K562 (cell line): ENCODE data around the gene SLC10A4. TPM values are rescaled to one million over a fixed set of nuclear protein-coding genes. Genes with fewer than 3 reads are reported as not detected.
A peak's percentile ranks its signal among the peaks of the same experiment; 100 is the strongest.

Experiments
- ATAC-seq: fragments of 200-7000 bp; cut with Tn5 transposase; 3 replicates; pipeline ENCODE4 v1.9.1; 2020; ENCODE audit warnings: moderate library complexity
- BruUV-seq: library from RNA; stranded (reverse); fragments of 400-500 nt; replicated peaks from 2 replicates; lab custom pipeline; 2021; lab: Mats Ljungman, UMichigan
- CTCF ChIA-PET: fragments of 300-600 bp; formaldehyde crosslinking; extraction: SDS; loops from one replicate; lab custom pipeline; 2021; ENCODE audit warnings: low intra/inter-chr PET ratio; lab: Yijun Ruan, JAX
- POLR2A ChIA-PET: fragments of 300-600, 350-650 bp; sonication (Branson Sonifier 250); formaldehyde crosslinking; extraction: SDS; loops from one replicate; lab custom pipeline; 2021; ENCODE audit warnings: antibody characterized with exemption, inconsistent platforms; lab: Yijun Ruan, JAX
- DNase-seq, 4 experiments: peaks; one replicate each; pipeline versions ENCODE4 v3.0.0 to v3.0.0-alpha.2; 2011 to 2018; ENCODE audit warnings: low spot score in 3 of 4, mixed read lengths in 3 of 4; ENCODE audit errors: extremely low read depth in 1 of 4
- FAIRE-seq: peaks from 2 replicates; lab custom pipeline; 2011; peaks lifted over from hg19 to GRCh38; lab: Jason Lieb, UNC
- H2AFZ ChIP-seq: 2 replicates; pipeline ENCODE4 v1.6.0; 2011; ENCODE audit warnings: low read depth, low read length, control low read depth, inconsistent platforms
- H3K27ac ChIP-seq: fragments of 200-600 bp; 3 replicates; pipeline ENCODE4 v1.8.0; 2011; ENCODE audit warnings: low read depth, mild to moderate bottlenecking, control low read depth, inconsistent platforms, low read length, moderate library complexity, mixed read lengths; ENCODE audit errors: extremely low read depth
- H3K27me3 ChIP-seq, 2 experiments: fragments of 300-600 bp in 1 of 2; 2 replicates in 1 of 2; 3 replicates in 1 of 2; pipeline versions ENCODE4 v1.6.0 to v1.8.0; 2011; ENCODE audit warnings: inconsistent platforms in 2 of 2, low read length in 2 of 2, mild to moderate bottlenecking in 1 of 2, mixed read lengths in 1 of 2, moderate library complexity in 1 of 2; ENCODE audit not compliant: control insufficient read depth in 2 of 2, insufficient read depth in 2 of 2
- H3K36me3 ChIP-seq: fragments of 300-600 bp; 3 replicates; pipeline ENCODE4 v1.8.0; 2011; ENCODE audit warnings: mild to moderate bottlenecking, low read length, inconsistent platforms; ENCODE audit not compliant: control insufficient read depth, insufficient read depth
- H3K4me1 ChIP-seq, 2 experiments: fragments of 200-600 bp in 1 of 2; replicated peaks in 1 of 2; 2 replicates in 1 of 2; 3 replicates in 1 of 2; pipeline versions ENCODE4 v1.5.1 to v1.8.0; 2011; ENCODE audit warnings: inconsistent platforms in 2 of 2, low read length in 2 of 2, mild to moderate bottlenecking in 1 of 2, mixed read lengths in 1 of 2, moderate library complexity in 1 of 2; ENCODE audit not compliant: control insufficient read depth in 2 of 2, insufficient read depth in 2 of 2
- H3K4me2 ChIP-seq: 2 replicates; pipeline ENCODE4 v1.6.1; 2011; ENCODE audit warnings: low read length, control low read depth, inconsistent platforms, mixed read lengths; ENCODE audit not compliant: insufficient read depth
- H3K4me3 ChIP-seq: fragments of 200-600 bp; sonication (generic), shearing (Covaris generic); 2 replicates; pipeline ENCODE4 v1.5.1; 2016; ENCODE audit warnings: control low read depth, inconsistent platforms
- H3K79me2 ChIP-seq: fragments of 200-600 bp; 3 replicates; pipeline ENCODE4 v1.8.0; 2011; ENCODE audit warnings: low read length, inconsistent platforms; ENCODE audit not compliant: control insufficient read depth, insufficient read depth
- H3K9ac ChIP-seq, 2 experiments: 2 replicates each; pipeline versions ENCODE4 v1.6.0 to v1.6.1; 2011; ENCODE audit warnings: low read depth in 2 of 2, low read length in 2 of 2, control low read depth in 1 of 2, inconsistent platforms in 1 of 2, mild to moderate bottlenecking in 1 of 2, mixed read lengths in 1 of 2; ENCODE audit not compliant: insufficient read depth in 1 of 2
- H3K9me1 ChIP-seq: one replicate; pipeline ENCODE4 v1.6.0; 2011; ENCODE audit warnings: inconsistent platforms, mild to moderate bottlenecking, low read length, moderate library complexity; ENCODE audit not compliant: control insufficient read depth, insufficient read depth
- H3K9me3 ChIP-seq: replicated peaks from 2 replicates; pipeline ENCODE4 v1.5.1; 2011; ENCODE audit warnings: low read depth, low read length, inconsistent platforms; ENCODE audit not compliant: control insufficient read depth, insufficient read depth
- H4K20me1 ChIP-seq: replicated peaks from 2 replicates; pipeline ENCODE4 v1.6.1; 2011; ENCODE audit warnings: low read length, inconsistent platforms, mixed read lengths; ENCODE audit not compliant: control insufficient read depth, insufficient read depth
- EGR1 ChIP-seq: fragments of 450-650 bp; conservative IDR thresholded peaks from 2 replicates; pipeline ENCODE4 v1.6.1; 2017; ENCODE audit warnings: mild to moderate bottlenecking
- MEIS2 ChIP-seq: fragments of 450-650 bp; IDR thresholded peaks from 2 replicates; pipeline ENCODE4 v1.6.1; 2014; ENCODE audit warnings: mild to moderate bottlenecking; ENCODE audit not compliant: partially characterized antibody
- NFIC ChIP-seq: fragments of 450-650 bp; IDR thresholded peaks from 2 replicates; pipeline ENCODE4 v1.6.1; 2017; ENCODE audit warnings: mild to moderate bottlenecking, inconsistent platforms
- PBX2 ChIP-seq, 2 experiments: IDR thresholded peaks in 1 of 2; conservative IDR thresholded peaks in 1 of 2; 2 replicates each; pipeline ENCODE4 v1.6.1; 2016; ENCODE audit warnings: low read depth in 2 of 2, mild to moderate bottlenecking in 1 of 2, missing compliant biosample characterization in 1 of 2, missing genetic modification characterization in 1 of 2, moderate library complexity in 1 of 2
- POLR3G ChIP-seq: IDR thresholded peaks from 2 replicates; pipeline ENCODE4 v1.6.1; 2011; ENCODE audit not compliant: insufficient read length, insufficient replicate concordance; ENCODE audit errors: extremely low read depth
- ZBTB1 ChIP-seq: sonication (generic); formaldehyde crosslinking; IDR thresholded peaks from 2 replicates; pipeline ENCODE4 v1.8.1; 2023; ENCODE audit warnings: missing genetic modification reagents, low read depth, mild to moderate bottlenecking, borderline replicate concordance
- WGBS: fragments of 100-300 bp; shearing (Covaris generic); methylation state at CpG from one replicate; pipeline ENCODE4 v1.1.6; 2016; ENCODE audit warnings: low coverage, mixed read lengths; ENCODE audit not compliant: insufficient coverage; ENCODE audit errors: missing lambda C conversion rate; 5-methylcytosine and 5-hydroxymethylcytosine counted together
- in situ Hi-C: fragments of 300-500 bp; cut with MboI; formaldehyde crosslinking; loops from 4 replicates; pipeline ENCODE4 v1.15.0; 2018; ENCODE audit warnings: inconsistent platforms, mixed read lengths
- intact Hi-C: fragments of 100-400 bp; cut with micrococcal nuclease; formaldehyde crosslinking; loops from 2 replicates; pipeline ENCODE4 v1.14.2; 2022
- polyA plus RNA-seq, 8 experiments: library from polyadenylated mRNA; depleted of rRNA in 4 of 8; stranded (reverse) in 5 of 8; unstranded in 3 of 8; fragments of >200 nt; fragmentation: Nextera tagmentation in 2 of 8; fragmentation: Illumina TruSeq in 1 of 8; extraction: Ambion mirVana in 2 of 8; extraction: Trizol in 1 of 8; gene quantifications; 2 replicates each; pipeline versions ENCODE4 v1.2.1 to v1.2.3, GENCODE V29; 2011 to 2014; ENCODE audit warnings: inconsistent platforms in 1 of 8, missing spikeins in 1 of 8
- total RNA-seq, 7 experiments: library from RNA; depleted of rRNA in 6 of 7; stranded (reverse); fragments of >200 nt in 6 of 7; fragmentation: Illumina TruSeq in 2 of 7; extraction: Trizol in 2 of 7; gene quantifications; 2 replicates each; pipeline versions ENCODE4 v1.2.1 to v1.2.3, GENCODE V29; 2011 to 2021; ENCODE audit warnings: low replicate concordance in 1 of 7
- TF ChIP-seq, protein P1 (sequence below): fragments of 450-650 bp; IDR thresholded peaks from 2 replicates; pipeline ENCODE4 v1.6.1; 2016; ENCODE audit warnings: low read depth

The SLC10A4 gene
- total and polyA plus RNA-seq, 9 of the 15 experiments (the other 6 are each of a cell fraction or from before 2014, with no cell fraction given) = 2.5 to 16.9 (median 9.3) TPM

DNA sequence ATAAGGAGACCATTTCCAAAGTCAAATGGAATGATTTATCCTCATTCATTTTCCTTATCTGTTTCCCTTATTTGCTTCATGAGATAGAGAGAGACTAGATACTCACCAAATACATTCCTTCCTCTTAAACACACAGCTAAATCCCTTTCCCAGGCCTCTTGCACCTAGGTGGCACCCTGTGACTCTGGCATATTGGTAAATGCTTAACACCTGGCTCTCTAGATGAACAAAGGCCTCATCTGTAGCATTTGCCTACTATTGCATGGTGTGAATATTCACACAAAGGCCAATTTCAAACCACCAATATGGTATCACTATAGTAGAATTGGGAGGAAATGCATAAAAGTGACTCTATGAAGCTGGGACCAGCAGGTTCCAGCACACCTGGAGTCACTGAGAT, 22.1 kb upstream of the SLC10A4 start (continued):
- TF ChIP-seq POLR3G (no peak), EGR1 (no peak)

- no peaks in the 10 kb centered on the region for H3K36me3 ChIP-seq
- POLR2A ChIA-PET = interaction anchor here (1.1 to 1.3 kb wide), 2 partner anchors 9 to 36 kb away, joined by 3 to 4 read pairs; no protein-coding TSS in a partner anchor
- H3K9me3 ChIP-seq = no peaks in the 10 kb centered on the region
- 11% methylated on average over 5 of the region's 5 CpGs for WGBS
- TF ChIP-seq PBX2 (CRISPR knock-in tag; IDR thresholded peaks at IDR 0.05; ENCODE audit: low read depth) (no peak), PBX2 (tag; conservative IDR thresholded peaks at IDR 0.05; ENCODE audit: low read depth) (peak; percentile 55), MEIS2 (peak; percentile 50), NFIC (peak; percentile 25; the same call in 1 of the 2 replicates), ZBTB1 (CRISPR knock-in tag) (no peak)
- TF ChIP-seq, protein P1, sequence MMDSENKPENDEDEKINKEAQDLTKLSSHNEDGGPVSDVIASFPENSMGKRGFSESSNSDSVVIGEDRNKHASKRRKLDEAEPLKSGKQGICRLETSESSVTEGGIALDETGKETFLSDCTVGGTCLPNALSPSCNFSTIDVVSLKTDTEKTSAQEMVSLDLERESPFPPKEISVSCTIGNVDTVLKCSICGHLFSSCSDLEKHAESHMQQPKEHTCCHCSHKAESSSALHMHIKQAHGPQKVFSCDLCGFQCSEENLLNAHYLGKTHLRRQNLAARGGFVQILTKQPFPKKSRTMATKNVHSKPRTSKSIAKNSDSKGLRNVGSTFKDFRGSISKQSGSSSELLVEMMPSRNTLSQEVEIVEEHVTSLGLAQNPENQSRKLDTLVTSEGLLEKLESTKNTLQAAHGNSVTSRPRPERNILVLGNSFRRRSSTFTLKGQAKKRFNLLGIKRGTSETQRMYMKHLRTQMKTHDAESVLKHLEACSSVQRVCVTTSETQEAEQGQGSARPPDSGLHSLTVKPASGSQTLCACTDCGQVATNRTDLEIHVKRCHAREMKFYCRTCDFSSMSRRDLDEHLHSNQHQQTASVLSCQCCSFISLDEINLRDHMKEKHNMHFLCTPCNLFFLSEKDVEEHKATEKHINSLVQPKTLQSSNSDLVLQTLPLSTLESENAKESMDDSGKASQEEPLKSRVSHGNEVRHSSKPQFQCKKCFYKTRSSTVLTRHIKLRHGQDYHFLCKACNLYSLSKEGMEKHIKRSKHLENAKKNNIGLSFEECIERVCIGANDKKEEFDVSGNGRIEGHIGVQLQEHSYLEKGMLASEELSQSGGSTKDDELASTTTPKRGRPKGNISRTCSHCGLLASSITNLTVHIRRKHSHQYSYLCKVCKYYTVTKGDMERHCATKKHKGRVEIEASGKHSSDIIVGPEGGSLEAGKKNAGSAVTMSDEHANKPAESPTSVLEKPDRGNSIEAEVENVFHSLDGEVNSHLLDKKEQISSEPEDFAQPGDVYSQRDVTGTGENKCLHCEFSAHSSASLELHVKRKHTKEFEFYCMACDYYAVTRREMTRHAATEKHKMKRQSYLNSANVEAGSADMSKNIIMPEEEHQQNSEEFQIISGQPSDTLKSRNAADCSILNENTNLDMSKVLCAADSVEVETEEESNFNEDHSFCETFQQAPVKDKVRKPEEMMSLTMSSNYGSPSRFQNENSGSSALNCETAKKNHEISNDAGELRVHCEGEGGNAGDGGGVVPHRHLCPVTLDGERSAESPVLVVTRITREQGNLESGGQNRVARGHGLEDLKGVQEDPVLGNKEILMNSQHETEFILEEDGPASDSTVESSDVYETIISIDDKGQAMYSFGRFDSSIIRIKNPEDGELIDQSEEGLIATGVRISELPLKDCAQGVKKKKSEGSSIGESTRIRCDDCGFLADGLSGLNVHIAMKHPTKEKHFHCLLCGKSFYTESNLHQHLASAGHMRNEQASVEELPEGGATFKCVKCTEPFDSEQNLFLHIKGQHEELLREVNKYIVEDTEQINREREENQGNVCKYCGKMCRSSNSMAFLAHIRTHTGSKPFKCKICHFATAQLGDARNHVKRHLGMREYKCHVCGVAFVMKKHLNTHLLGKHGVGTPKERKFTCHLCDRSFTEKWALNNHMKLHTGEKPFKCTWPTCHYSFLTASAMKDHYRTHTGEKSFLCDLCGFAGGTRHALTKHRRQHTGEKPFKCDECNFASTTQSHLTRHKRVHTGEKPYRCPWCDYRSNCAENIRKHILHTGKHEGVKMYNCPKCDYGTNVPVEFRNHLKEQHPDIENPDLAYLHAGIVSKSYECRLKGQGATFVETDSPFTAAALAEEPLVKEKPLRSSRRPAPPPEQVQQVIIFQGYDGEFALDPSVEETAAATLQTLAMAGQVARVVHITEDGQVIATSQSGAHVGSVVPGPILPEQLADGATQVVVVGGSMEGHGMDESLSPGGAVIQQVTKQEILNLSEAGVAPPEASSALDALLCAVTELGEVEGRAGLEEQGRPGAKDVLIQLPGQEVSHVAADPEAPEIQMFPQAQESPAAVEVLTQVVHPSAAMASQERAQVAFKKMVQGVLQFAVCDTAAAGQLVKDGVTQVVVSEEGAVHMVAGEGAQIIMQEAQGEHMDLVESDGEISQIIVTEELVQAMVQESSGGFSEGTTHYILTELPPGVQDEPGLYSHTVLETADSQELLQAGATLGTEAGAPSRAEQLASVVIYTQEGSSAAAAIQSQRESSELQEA = no peak
- TF ChIP-seq, all 486 proteins: peak for 3
- Histone ChIP-seq H3K27ac (no peak overlapping the region), H3K27me3 (no peaks in the 10 kb centered on the region), H3K4me2 (no peak overlapping the region), H3K9ac (no peak overlapping the region), H3K4me3 (no peak overlapping the region), H2AFZ (no peak overlapping the region), H4K20me1 (no peaks in the 10 kb centered on the region), H3K79me2 (no peaks in the 10 kb centered on the region), H3K4me1 (no peaks in the 10 kb centered on the region), H3K9me1 (no peaks in the 10 kb centered on the region)
- no peak for ATAC-seq
- DNase-seq = no peak
- no TSS peak for BruUV-seq
- FAIRE-seq = no peak
- in situ Hi-C loops (no loop called here), intact Hi-C loops (no loop called here)
- CTCF ChIA-PET = interaction anchor here (0.6 kb wide), 1 partner anchor 26 kb away, joined by 3 read pairs; no protein-coding TSS in a partner anchor
These were observed 20.8 kb upstream of the SLC10A4 start for GRCh38 chr4:48462363-48462762.
